ENCODE results near the gene TNK1. TPM values are rescaled to one million over a fixed set of nuclear protein-coding genes. Genes with fewer than 3 reads are reported as not detected.
A peak's percentile ranks its signal among the peaks of the same experiment; 100 is the strongest.

Gene TNK1
- total RNA-seq, 1 experiment from 2014 or later: 7.0 TPM

DNA sequence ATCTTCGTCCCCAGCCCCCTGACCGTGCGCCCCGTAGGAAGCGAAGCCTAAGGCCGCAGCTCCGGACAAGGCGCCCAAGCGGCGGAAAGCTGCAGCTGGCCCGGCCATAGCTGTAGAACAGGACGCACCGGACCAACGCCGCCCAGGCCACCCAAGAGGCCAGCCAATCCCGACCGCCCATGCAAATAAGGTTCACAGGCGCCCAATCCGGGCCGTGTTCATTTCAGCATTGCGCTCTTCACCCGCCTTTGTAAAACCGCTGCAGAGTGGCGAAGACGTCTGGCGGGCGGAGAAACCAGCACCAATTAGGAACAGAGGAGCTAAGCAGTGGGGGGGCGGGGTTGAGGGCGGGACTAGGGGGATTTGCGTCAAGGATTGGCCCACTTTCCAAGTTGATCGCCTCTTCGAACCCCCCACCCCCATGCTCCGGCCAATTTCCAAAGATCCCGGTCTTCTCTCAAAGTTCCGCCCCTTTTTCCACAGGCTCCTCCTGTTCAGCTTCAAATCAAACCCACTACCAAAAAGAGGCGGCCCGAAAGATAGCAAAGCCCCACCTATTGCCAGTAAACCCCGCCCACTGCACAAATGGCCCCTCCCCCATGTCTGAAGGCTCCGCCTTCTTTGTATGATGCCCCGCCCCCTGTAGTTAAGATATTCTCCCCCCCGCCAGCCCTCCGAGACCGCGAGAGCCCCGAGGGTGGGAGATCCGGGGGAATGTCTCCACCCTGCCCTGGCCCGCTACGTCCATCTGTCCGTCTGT is 23.3 kb downstream of the TNK1 start, which contains the start of gene TMEM256:
Gene TMEM256 (minus strand): TSS at position 121 of the 760 bp plus-strand sequence. CDS start 13 bp downstream, at position 108.
- Mint-ChIP-seq H3K4me1 (ENCODE audit: low read depth, unreplicated experiment) (peaks cover 9% of the 10 kb centered on the region), H3K4me3 (ENCODE audit: low read depth, unreplicated experiment) (peak within 1 kb of the TSS; percentile 76), H3K9me3 (ENCODE audit: low read depth, unreplicated experiment) (no peaks in the 10 kb centered on the region), H3K27ac (ENCODE audit: unreplicated experiment) (peak within 1 kb of the TSS; percentile 50), H3K27me3 (ENCODE audit: unreplicated experiment) (peaks cover 17% of the 10 kb centered on the region), H3K36me3 (ENCODE audit: insufficient read depth, unreplicated experiment) (peaks cover 39% of the 10 kb centered on the region)
- TF ChIP-seq, protein P1, sequence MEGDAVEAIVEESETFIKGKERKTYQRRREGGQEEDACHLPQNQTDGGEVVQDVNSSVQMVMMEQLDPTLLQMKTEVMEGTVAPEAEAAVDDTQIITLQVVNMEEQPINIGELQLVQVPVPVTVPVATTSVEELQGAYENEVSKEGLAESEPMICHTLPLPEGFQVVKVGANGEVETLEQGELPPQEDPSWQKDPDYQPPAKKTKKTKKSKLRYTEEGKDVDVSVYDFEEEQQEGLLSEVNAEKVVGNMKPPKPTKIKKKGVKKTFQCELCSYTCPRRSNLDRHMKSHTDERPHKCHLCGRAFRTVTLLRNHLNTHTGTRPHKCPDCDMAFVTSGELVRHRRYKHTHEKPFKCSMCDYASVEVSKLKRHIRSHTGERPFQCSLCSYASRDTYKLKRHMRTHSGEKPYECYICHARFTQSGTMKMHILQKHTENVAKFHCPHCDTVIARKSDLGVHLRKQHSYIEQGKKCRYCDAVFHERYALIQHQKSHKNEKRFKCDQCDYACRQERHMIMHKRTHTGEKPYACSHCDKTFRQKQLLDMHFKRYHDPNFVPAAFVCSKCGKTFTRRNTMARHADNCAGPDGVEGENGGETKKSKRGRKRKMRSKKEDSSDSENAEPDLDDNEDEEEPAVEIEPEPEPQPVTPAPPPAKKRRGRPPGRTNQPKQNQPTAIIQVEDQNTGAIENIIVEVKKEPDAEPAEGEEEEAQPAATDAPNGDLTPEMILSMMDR (IDR thresholded peaks at IDR 0.05; ENCODE audit: unreplicated experiment): no peak
- intact Hi-C loops (cut with micrococcal nuclease; ENCODE audit: unreplicated experiment): no loop called here
- peak; percentile 93 for DNase-seq
- no TSS peak for BruUV-seq (replicated peaks)
- CTCF ChIA-PET: interaction anchor here (0.6 to 1.4 kb wide), 12 partner anchors 10 to 379 kb away, joined by 3 to 7 read pairs (median 4); partner anchors contain the start of genes PLSCR3 and TMEM102

DNA sequence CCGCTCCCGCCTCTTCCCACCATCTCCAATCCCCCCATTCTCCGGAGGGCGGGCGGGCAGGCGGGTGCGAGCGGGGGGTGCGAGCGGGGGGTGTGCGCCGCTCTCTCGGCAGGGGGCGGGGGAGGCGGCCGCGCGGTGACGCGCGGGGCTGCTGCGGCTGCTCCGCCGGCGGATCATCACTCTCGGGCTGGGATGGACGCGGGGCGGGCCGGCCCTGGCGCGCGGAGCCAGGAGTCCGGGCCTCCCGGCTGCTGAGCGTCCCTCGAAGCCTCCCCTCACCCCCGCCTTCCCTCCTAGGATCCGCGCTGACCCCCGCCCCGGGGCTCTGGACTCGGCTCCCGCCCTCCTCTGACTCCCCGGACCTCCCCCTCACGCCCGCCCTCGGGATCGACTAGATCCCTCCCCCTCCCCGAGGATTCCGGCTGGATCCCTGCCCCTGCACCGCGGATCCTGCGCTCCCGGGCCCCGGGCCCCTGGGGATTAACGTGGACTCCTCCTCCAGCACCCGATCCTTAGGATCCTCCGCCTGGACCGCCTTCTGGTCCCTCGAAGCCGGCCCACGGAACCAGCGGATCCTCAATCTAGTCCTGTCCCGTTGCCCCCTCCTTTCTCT is 24.0 kb downstream of the TNK1 start:
- Mint-ChIP-seq H3K36me3 (ENCODE audit: insufficient read depth, unreplicated experiment) (peaks cover 39% of the 10 kb centered on the region), H3K4me3 (ENCODE audit: low read depth, unreplicated experiment) (peak overlapping the region; percentile 76), H3K27me3 (ENCODE audit: unreplicated experiment) (peaks cover 17% of the 10 kb centered on the region), H3K4me1 (ENCODE audit: low read depth, unreplicated experiment) (peaks cover 9% of the 10 kb centered on the region), H3K9me3 (ENCODE audit: low read depth, unreplicated experiment) (no peaks in the 10 kb centered on the region), H3K27ac (ENCODE audit: unreplicated experiment) (peak overlapping the region; percentile 50)
- intact Hi-C loops (cut with micrococcal nuclease; ENCODE audit: unreplicated experiment): no loop called here
- TF ChIP-seq, protein P1 (IDR thresholded peaks at IDR 0.05; ENCODE audit: unreplicated experiment): no peak
- no TSS peak for BruUV-seq (replicated peaks)
- CTCF ChIA-PET: interaction anchor here (0.6 to 1.4 kb wide), 8 partner anchors 11 to 294 kb away, joined by 3 to 7 read pairs (median 4); partner anchors contain the start of gene PLSCR3
- DNase-seq: peak; percentile 41

DNA sequence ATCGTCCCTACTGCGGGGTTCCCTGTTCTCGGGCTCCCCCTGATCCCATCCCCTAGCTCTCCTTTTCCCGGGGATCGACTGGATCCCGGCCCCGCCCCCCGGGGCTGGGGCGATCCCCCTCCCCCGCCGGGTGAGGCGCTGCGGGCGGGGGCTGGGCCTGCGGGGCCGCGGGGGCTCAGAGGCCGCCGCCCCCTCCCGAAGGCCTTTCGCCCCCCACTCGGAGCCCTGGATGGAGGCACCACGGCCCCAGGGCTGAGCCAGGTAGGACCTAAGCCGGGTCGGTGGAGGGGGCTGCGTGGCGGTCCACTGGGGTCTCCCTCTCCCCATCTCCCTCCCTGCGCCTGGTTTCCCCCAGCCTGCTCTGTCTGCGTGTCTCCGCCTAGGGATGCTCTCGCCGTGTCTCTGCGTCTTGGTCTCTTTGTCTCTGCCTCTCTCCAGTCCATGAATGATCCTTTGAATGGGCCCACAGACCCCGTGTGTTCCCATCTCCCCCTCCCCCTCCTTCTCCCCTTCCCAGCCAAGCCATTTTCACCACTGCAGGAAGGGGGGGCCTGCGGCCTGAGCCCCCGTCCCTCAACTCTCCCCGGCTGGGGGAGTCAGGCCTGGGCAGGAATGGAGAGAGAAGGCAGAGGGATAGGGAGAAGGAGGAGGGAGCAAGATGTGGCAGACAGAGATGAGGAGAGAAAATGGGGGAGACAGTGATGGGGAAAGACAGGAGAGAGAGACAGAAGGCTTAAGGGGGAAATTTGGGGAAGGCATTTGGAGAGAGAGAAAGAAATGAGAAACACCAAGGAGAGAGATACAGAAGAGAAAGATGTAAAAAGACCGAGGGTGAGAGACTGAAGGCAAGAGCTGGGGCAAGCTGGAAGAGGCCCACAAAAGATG is 24.7 kb downstream of the TNK1 start:
- CTCF ChIA-PET: no interaction called here
- Mint-ChIP-seq H3K27me3 (ENCODE audit: unreplicated experiment) (peaks cover 17% of the 10 kb centered on the region), H3K27ac (ENCODE audit: unreplicated experiment) (peak overlapping the region; percentile 23), H3K9me3 (ENCODE audit: low read depth, unreplicated experiment) (no peaks in the 10 kb centered on the region), H3K4me3 (ENCODE audit: low read depth, unreplicated experiment) (peak overlapping the region; percentile 76), H3K36me3 (ENCODE audit: insufficient read depth, unreplicated experiment) (peaks cover 39% of the 10 kb centered on the region), H3K4me1 (ENCODE audit: low read depth, unreplicated experiment) (peaks cover 9% of the 10 kb centered on the region)
- intact Hi-C loops (cut with micrococcal nuclease; ENCODE audit: unreplicated experiment): no loop called here
- DNase-seq: no peak
- TF ChIP-seq, protein P1 (IDR thresholded peaks at IDR 0.05; ENCODE audit: unreplicated experiment): no peak
- BruUV-seq (replicated peaks): no TSS peak

DNA sequence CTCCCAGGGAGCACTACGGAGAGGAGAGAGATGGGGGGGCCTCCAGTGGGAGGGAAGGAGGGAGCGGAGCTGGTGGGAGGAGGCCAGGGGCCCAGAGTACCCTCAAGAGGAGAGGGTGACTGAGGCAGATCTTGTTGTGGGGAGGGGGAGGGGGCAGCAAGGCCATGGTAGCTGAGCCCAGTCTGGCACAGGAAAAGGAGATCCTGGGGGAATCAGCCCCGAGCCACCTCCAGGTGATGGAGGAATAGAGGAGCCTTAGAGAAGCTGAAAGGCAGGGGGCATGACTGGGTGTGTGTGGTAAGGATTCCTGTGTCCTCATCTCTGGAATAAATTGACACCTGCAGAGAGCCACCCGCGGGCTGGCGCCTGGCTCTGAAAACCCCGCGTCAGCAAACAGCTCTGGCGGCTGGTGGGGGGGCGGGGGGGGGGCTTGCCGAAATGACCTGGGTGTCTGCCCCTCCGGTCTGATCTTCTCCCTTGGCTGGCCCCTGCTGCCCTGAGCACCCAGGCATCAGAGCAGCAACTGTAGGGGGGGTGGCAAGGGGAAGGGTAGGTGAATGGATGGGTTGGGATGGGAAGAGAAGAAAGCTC is 25.4 kb downstream of the TNK1 start:
- TF ChIP-seq, protein P1 (IDR thresholded peaks at IDR 0.05; ENCODE audit: unreplicated experiment): no peak
- no TSS peak for BruUV-seq (replicated peaks)
- no peak for DNase-seq
- Mint-ChIP-seq H3K9me3 (ENCODE audit: low read depth, unreplicated experiment) (no peaks in the 10 kb centered on the region), H3K27me3 (ENCODE audit: unreplicated experiment) (peaks cover 17% of the 10 kb centered on the region), H3K36me3 (ENCODE audit: insufficient read depth, unreplicated experiment) (peaks cover 38% of the 10 kb centered on the region), H3K27ac (ENCODE audit: unreplicated experiment) (peak overlapping the region; percentile 23), H3K4me3 (ENCODE audit: low read depth, unreplicated experiment) (peak overlapping the region; percentile 76), H3K4me1 (ENCODE audit: low read depth, unreplicated experiment) (peaks cover 9% of the 10 kb centered on the region)
- intact Hi-C loops (cut with micrococcal nuclease; ENCODE audit: unreplicated experiment): no loop called here
- CTCF ChIA-PET: no interaction called here

Measured in Calu3 (cell line).